Measurements from ENCODE around the gene DENND6B. TPM values are rescaled to one million over a fixed set of nuclear protein-coding genes. Genes with fewer than 3 reads are reported as not detected.

DENND6B gene
- total RNA-seq, 1 donor from 2014 or later, result 1.2 TPM

DNA sequence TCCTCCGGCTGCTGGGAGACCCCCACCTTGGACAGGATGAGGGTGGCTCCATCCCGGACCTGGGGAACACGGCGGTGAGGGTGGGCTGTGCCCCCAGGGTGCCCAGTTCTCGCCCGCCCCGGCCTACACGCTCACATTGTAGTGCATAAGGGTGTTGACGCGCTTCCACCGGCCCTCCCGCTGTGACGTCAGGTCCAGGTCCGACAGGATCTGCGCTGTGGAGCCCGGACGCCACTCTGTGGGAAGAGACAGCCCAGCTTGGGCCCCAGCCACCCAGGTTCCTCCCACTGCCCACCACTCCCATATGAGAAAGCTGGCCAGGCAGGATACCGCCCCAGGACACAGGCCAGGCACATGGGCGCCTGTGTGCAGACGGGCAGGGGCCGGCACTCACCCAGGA is 48.4 kb downstream of the DENND6B start:
- TF ChIP-seq, protein P1, sequence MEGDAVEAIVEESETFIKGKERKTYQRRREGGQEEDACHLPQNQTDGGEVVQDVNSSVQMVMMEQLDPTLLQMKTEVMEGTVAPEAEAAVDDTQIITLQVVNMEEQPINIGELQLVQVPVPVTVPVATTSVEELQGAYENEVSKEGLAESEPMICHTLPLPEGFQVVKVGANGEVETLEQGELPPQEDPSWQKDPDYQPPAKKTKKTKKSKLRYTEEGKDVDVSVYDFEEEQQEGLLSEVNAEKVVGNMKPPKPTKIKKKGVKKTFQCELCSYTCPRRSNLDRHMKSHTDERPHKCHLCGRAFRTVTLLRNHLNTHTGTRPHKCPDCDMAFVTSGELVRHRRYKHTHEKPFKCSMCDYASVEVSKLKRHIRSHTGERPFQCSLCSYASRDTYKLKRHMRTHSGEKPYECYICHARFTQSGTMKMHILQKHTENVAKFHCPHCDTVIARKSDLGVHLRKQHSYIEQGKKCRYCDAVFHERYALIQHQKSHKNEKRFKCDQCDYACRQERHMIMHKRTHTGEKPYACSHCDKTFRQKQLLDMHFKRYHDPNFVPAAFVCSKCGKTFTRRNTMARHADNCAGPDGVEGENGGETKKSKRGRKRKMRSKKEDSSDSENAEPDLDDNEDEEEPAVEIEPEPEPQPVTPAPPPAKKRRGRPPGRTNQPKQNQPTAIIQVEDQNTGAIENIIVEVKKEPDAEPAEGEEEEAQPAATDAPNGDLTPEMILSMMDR (IDR thresholded peaks at IDR 0.05; ENCODE audit: borderline replicate concordance), result no peak
- peaks cover 85% of the 10 kb centered on the region for H3K36me3 ChIP-seq
- H3K4me1 ChIP-seq, result peaks cover 29% of the 10 kb centered on the region
- intact Hi-C loops (cut with micrococcal nuclease), result no loop called here
- no peak overlapping the region for H3K27ac ChIP-seq (replicated peaks)
- DNase-seq, result no peak
- no peaks in the 10 kb centered on the region for H3K9me3 ChIP-seq (replicated peaks)
- no peaks in the 10 kb centered on the region for H3K27me3 ChIP-seq (ENCODE audit: low read depth)
- H3K4me3 ChIP-seq, result no peak overlapping the region

DNA sequence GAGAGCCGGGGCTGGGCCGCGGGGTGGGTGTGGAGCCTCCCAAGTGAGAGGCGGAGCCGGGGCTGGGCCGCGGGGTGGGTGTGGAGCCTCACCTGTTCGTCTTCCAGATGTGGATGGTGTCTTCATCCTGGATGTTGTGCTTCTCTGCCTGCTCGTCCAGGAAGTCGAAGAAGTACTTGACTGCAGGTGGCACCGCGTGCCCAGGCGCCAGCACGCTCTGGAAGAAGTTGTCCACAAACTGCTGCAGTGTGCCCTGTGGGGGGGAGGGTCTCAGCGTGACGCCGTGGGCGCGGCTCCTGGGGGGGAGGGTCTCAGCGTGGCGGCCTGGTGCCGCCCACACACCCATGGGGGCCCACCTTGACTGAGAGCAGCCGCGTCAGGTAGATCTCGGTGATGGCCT is 49.1 kb downstream of the DENND6B start:
- intact Hi-C loops (cut with micrococcal nuclease), result no loop called here
- Histone ChIP-seq H3K9me3 (replicated peaks) (no peaks in the 10 kb centered on the region), H3K36me3 (peaks cover 78% of the 10 kb centered on the region), H3K27me3 (ENCODE audit: low read depth) (no peaks in the 10 kb centered on the region), H3K27ac (replicated peaks) (no peak overlapping the region), H3K4me1 (peaks cover 27% of the 10 kb centered on the region), H3K4me3 (no peak overlapping the region)
- no peak for DNase-seq
- TF ChIP-seq, protein P1 (IDR thresholded peaks at IDR 0.05; ENCODE audit: borderline replicate concordance), result no peak

DNA sequence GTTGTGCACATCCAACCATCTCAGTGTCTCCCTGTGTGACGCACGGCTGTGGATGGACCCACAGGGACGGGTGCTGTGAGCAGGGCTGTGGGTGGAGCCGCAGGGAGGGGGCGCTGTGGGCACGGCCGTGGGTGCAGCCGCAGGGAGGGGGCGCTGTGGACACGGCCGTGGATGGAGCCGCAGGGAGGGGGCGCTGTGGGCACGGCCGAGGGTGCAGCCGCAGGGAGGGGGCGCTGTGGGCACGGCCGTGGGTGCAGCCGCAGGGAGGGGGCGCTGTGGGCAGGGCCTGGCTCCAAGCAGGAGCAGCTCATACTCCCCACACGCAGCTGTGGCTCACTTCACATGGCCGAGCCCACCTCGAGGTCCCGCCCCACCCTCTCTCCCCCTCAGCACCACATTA is 50.7 kb downstream of the DENND6B start:
- peak overlapping the region; percentile 36 for H3K27ac ChIP-seq (replicated peaks)
- intact Hi-C loops (cut with micrococcal nuclease), result no loop called here
- H3K9me3 ChIP-seq (replicated peaks), result no peaks in the 10 kb centered on the region
- no peak overlapping the region for H3K4me3 ChIP-seq
- peaks cover 11% of the 10 kb centered on the region for H3K27me3 ChIP-seq (ENCODE audit: low read depth)
- peaks cover 62% of the 10 kb centered on the region for H3K36me3 ChIP-seq
- peak; percentile 68 for DNase-seq
- TF ChIP-seq, protein P1 (IDR thresholded peaks at IDR 0.05; ENCODE audit: borderline replicate concordance), result peak; percentile 67
- peaks cover 25% of the 10 kb centered on the region for H3K4me1 ChIP-seq

DNA sequence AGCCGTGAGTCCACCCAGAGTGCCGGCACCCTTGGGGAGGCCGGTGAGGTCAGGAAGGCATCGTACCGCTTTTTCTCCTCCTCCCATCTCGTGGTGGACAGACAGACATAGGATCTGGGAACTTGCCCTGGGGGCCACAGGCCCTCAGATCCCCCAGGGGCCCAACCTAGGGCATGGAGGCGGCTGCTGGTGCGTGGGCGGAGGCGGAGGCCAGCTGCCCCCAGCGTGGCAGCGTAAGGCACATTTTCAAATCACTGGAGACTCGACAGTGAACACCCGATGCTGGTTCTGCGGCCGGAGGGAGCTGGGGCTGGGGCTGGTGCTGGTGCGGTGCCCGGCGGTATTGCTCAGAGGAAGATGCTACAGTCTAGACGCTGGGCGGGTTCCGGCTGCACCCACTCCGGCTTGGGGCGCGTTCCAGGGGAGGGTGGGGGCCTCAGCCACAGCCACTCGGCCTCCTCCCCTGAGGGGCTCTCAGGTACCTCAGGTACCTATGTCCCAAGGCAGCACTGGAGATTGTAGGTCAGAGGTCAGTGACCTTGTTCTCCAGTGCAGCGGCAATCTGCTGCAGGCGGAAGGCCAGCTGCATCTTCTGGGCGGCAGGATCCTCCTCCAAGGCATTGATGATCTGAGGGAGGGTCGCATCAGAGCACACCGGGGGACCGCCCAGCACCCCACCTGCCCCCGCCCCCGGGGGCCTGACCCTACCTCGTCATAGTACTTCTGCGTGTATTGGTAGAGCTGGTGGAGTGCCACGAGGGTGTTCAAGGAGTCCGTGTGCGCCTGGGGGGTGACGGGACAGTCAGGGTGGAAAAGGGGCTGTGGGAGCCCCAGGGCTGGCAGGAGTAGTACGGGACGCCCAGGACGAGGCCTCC is 51.4 kb downstream of the DENND6B start:
- H3K36me3 ChIP-seq, result peaks cover 55% of the 10 kb centered on the region
- TF ChIP-seq, protein P1 (IDR thresholded peaks at IDR 0.05; ENCODE audit: borderline replicate concordance), result no peak
- H3K27me3 ChIP-seq (ENCODE audit: low read depth), result peaks cover 11% of the 10 kb centered on the region
- intact Hi-C loops (cut with micrococcal nuclease), result no loop called here
- no peak overlapping the region for H3K4me3 ChIP-seq
- no peaks in the 10 kb centered on the region for H3K9me3 ChIP-seq (replicated peaks)
- H3K4me1 ChIP-seq, result peaks cover 33% of the 10 kb centered on the region
- peak overlapping the region; percentile 36 for H3K27ac ChIP-seq (replicated peaks)
- no peak for DNase-seq

DNA sequence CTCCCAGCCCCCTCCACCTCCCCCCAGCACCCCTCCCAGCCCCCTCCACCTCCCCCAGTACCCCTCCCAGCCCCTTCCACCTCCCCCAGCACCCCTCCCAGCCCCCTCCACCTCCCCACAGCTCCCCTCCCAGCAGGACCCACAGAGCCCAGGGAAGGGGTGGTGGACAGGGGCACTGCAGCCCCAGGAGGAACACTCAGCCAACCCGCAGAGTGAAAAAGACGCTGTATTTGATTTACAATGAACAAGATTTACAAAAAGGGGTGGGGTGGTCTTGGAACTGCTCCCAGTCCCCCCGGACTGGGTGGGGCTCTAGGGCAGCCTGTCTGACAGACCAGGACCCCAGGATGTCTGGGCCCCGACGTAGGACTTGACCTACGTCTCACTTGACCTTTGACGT is 52.0 kb downstream of the DENND6B start:
- TF ChIP-seq, protein P1 (IDR thresholded peaks at IDR 0.05; ENCODE audit: borderline replicate concordance), result no peak
- peaks cover 11% of the 10 kb centered on the region for H3K27me3 ChIP-seq (ENCODE audit: low read depth)
- H3K36me3 ChIP-seq, result peaks cover 48% of the 10 kb centered on the region
- no peak overlapping the region for H3K4me3 ChIP-seq
- no peaks in the 10 kb centered on the region for H3K9me3 ChIP-seq (replicated peaks)
- DNase-seq, result no peak
- peaks cover 37% of the 10 kb centered on the region for H3K4me1 ChIP-seq
- no peak overlapping the region for H3K27ac ChIP-seq (replicated peaks)
- intact Hi-C loops (cut with micrococcal nuclease), result loop anchor here (5.0 kb wide), 1 partner anchor 53 kb away; the partner anchor contains the start of gene DENND6B

Measured in left ventricle myocardium inferior (tissue), 1 donor.